Measurements from ENCODE around the gene RNF114.

DNA sequence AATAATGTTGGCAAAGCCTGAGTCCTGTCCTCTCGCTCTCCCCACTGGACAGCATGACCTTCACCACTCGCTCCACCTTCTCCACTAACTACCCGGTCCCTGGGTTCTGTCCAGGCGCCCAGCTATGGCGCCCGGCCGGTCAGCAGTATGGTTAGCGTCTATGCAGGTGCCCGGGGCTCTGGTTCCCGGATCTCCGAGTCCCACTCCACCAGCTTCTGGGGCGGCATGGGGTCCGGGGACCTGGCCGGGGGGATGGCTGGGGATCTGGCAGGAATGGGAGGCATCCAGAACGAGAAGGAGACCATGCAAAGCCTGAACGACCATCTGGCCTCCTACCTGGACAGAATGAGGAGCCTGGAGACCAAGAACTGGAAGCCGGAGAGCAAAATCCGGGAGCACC, 20.5 kb downstream of the RNF114 start:
- TF ChIP-seq GATA2 (IDR thresholded peaks at IDR 0.05; ENCODE audit: low read depth, low read length) (no peak), GATA3 (IDR thresholded peaks at IDR 0.05; ENCODE audit: low read depth, low read length) (no peak)

Measured in SH-SY5Y (cell line).